Suprapubic skin (tissue), 4 donors: ENCODE results near the gene CFAP410. TPM values are rescaled to one million over a fixed set of nuclear protein-coding genes. Genes with fewer than 3 reads are reported as not detected.

Experiments used
- DNase-seq, 2 donors: peaks; one replicate each; pipeline ENCODE4 v3.0.0-alpha.2; 2019; ENCODE audit warnings: low spot score in 2 of 2
- H3K27ac ChIP-seq: fragments of 200-600 bp; sonication (generic); one replicate; pipeline ENCODE4 v1.5.1; 2019
- H3K27me3 ChIP-seq: fragments of 200-600 bp; sonication (generic); one replicate; pipeline ENCODE4 v1.5.1; 2019
- H3K36me3 ChIP-seq: fragments of 200-600 bp; sonication (generic); one replicate; pipeline ENCODE4 v1.5.1; 2019
- H3K4me1 ChIP-seq: fragments of 200-600 bp; sonication (generic); one replicate; pipeline ENCODE4 v1.5.1; 2019
- H3K4me3 ChIP-seq: fragments of 200-600 bp; sonication (generic); one replicate; pipeline ENCODE4 v1.5.1; 2019; ENCODE audit warnings: mild to moderate bottlenecking
- H3K9me3 ChIP-seq: fragments of 200-600 bp; sonication (generic); one replicate; pipeline ENCODE4 v1.5.1; 2019
- CTCF ChIP-seq, 2 donors: fragments of 200-600 bp in 1 of 2; fragments of 450-650 bp in 1 of 2; sonication (generic) in 1 of 2; IDR thresholded peaks; one replicate each; pipeline ENCODE4 v1.5.1; 2016 to 2019; ENCODE audit warnings: antibody characterized with exemption in 2 of 2, mild to moderate bottlenecking in 1 of 2, moderate library complexity in 1 of 2
- EP300 ChIP-seq: sonication (generic); formaldehyde crosslinking; IDR thresholded peaks from one replicate; pipeline ENCODE4 v1.6.1; 2017; ENCODE audit warnings: antibody characterized with exemption
- POLR2A ChIP-seq, 2 donors: fragments of 450-650 bp; IDR thresholded peaks; one replicate each; pipeline ENCODE4 v1.6.1; 2017; ENCODE audit warnings: antibody characterized with exemption in 2 of 2, mild to moderate bottlenecking in 2 of 2, moderate library complexity in 2 of 2
- POLR2AphosphoS5 ChIP-seq, 3 donors: sonication (generic); formaldehyde crosslinking; IDR thresholded peaks; one replicate each; pipeline ENCODE4 v1.6.1; 2017; ENCODE audit warnings: antibody characterized with exemption in 3 of 3
- WGBS: methylation state at CpG from one replicate; pipeline ENCODE4 v1.1.5; 2018; 5-methylcytosine and 5-hydroxymethylcytosine counted together
- total RNA-seq, 4 donors: library from RNA; depleted of rRNA; stranded (reverse); fragments of >200 nt; gene quantifications; one replicate each; pipeline ENCODE4 v1.1.0, GENCODE V29; 2016

Gene CFAP410
- total RNA-seq, 4 donors from 2014 or later: 22.6 to 45.5 (median 27.3) TPM

GRCh38 chr21:44281801-44282200 is 57.4 kb downstream of the CFAP410 start:
- no peak for DNase-seq
- Histone ChIP-seq H3K9me3 (no peaks in the 10 kb centered on the region), H3K4me3 (no peak overlapping the region), H3K36me3 (no peaks in the 10 kb centered on the region), H3K27me3 (peaks cover 23% of the 10 kb centered on the region), H3K27ac (no peak overlapping the region), H3K4me1 (peaks cover 8% of the 10 kb centered on the region)
- no peak for TF ChIP-seq EP300
- no peak for TF ChIP-seq CTCF (IDR thresholded peaks at IDR 0.05)
- TF ChIP-seq POLR2A (IDR thresholded peaks at IDR 0.05): no peak
- TF ChIP-seq POLR2AphosphoS5 (IDR thresholded peaks at IDR 0.05): no peak
- no CpG with 5 or more reads among the region's 9 CpGs for WGBS

GRCh38 chr21:44279354-44280260 is 59.6 kb downstream of the CFAP410 start:
- DNase-seq: no peak
- Histone ChIP-seq H3K36me3 (no peaks in the 10 kb centered on the region), H3K4me3 (no peak overlapping the region), H3K27ac (no peak overlapping the region), H3K9me3 (no peaks in the 10 kb centered on the region), H3K27me3 (peaks cover under 1% of the 10 kb centered on the region), H3K4me1 (no peaks in the 10 kb centered on the region)
- 86% methylated on average over 19 of the region's 19 CpGs for WGBS
- TF ChIP-seq EP300 (no peak), CTCF (IDR thresholded peaks at IDR 0.05) (no peak), POLR2AphosphoS5 (IDR thresholded peaks at IDR 0.05) (no peak), POLR2A (IDR thresholded peaks at IDR 0.05) (no peak)

Other genes starting within 250 kb of the CFAP410 start
- gene PWP2, start 232.0 kb downstream of the CFAP410 start, total RNA-seq: 10 to 100 TPM in 2 of 4 donors, 1 to 10 TPM in 2; 6.0 to 20.9 (median 8.8) TPM
- gene GATD3, start 205.7 kb downstream of the CFAP410 start, total RNA-seq: 10 to 100 TPM in 1 of 4 donors, 1 to 10 TPM in 3; 1.6 to 44.7 (median 7.3) TPM
- 10 to 100 TPM in 3 of 4 donors, 1 to 10 TPM in 1; 5.1 to 13.5 (median 10.8) TPM for gene ICOSLG, start 98.4 kb downstream of the CFAP410 start, total RNA-seq
- gene DNMT3L, start 77.5 kb downstream of the CFAP410 start, total RNA-seq: not detected
- gene AIRE, start 53.5 kb downstream of the CFAP410 start, total RNA-seq: not detected
- gene PFKL, start 39.3 kb downstream of the CFAP410 start, total RNA-seq: 100 to 1,000 TPM in 3 of 4 donors, 10 to 100 TPM in 1; 92.8 to 121 (median 117) TPM
- gene TRPM2, start 14.2 kb upstream of the CFAP410 start, total RNA-seq: 1 to 10 TPM; 2.5 to 4.2 (median 3.2) TPM
- gene LRRC3, start 116.1 kb upstream of the CFAP410 start, total RNA-seq: 1 to 10 TPM; 3.9 to 6.2 (median 4.7) TPM
- gene KRTAP10-1, start 200.8 kb upstream of the CFAP410 start, total RNA-seq: 1 to 10 TPM in 2 of 4 donors, under 1 TPM in 1, not detected in 1; 0.83 to 8.5 (median 2.6) TPM
- 10 to 100 TPM in 2 of 4 donors, under 1 TPM in 1, not detected in 1; 0.76 to 11.1 (median 10.1) TPM for gene KRTAP10-2, start 212.1 kb upstream of the CFAP410 start, total RNA-seq
- 1 to 10 TPM in 3 of 4 donors, not detected in 1; 1.1 to 5.8 (median 3.3) TPM for gene KRTAP10-3, start 219.4 kb upstream of the CFAP410 start, total RNA-seq
- gene KRTAP10-4, start 234.3 kb upstream of the CFAP410 start, total RNA-seq: 10 to 100 TPM in 1 of 4 donors, 1 to 10 TPM in 2, not detected in 1; 2.7 to 11.8 (median 4.9) TPM
- 10 to 100 TPM in 1 of 4 donors, 1 to 10 TPM in 1, under 1 TPM in 1, not detected in 1; 0.76 to 11.1 (median 1.7) TPM for gene KRTAP10-5, start 241.2 kb upstream of the CFAP410 start, total RNA-seq